CD4-positive, alpha-beta T cell treated with Interleukin-4 for 1 hour (primary cell): ENCODE measurements around the gene TSPAN9.
A peak's percentile ranks its signal among the peaks of the same experiment; 100 is the strongest.

Source experiments
- DNase-seq, 2 donors: peaks; one replicate each; pipeline ENCODE4 v3.0.0-alpha.2; 2020 to 2022

TSPAN9 gene

GRCh38 chr12:3128498-3129293, 51.5 kb downstream of the TSPAN9 start:
- no peak for DNase-seq

DNA sequence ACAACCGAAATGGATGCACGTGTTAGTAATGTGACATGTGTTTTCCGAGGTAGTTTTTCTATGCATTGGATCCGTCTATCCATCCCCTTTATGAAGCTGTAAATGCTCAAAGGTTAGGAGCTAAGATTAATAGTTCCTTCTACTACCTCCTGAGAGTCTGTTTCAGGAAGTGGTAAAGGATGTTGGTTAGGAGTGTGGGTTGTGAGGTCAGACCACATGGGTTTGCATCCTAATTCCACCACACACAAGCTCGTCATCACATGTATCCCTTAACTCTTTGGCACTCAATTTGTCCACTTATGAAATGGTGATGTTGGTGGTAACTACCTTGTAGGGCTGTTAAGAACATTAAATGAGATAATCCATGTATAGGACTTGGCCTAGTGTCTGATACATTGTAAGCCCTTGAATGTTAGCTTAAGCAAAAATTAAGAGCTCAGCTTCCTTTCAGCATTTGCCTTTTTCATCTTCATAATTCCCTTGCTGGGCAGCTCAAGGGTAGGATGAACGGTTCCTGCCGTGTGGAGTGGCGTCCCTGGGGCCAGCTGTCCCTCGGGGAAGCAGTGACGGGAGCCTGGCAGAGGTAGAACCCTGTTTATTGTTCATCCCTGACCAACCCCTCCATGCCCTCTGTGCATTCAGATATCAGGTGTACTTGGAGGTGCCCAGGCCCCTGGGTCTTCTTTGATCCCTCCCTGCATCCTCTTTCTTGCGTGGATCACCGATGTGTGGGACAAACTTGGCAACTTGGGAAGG, 52.3 kb downstream of the TSPAN9 start:
- DNase-seq = peak in 1 of 2 donors; percentile 25

- DNase-seq = no peak
Observed at GRCh38 chr12:3130057-3130830, 53.1 kb downstream of the TSPAN9 start.

GRCh38 chr12:3131129-3131528, 54.0 kb downstream of the TSPAN9 start:
- no peak for DNase-seq

DNA sequence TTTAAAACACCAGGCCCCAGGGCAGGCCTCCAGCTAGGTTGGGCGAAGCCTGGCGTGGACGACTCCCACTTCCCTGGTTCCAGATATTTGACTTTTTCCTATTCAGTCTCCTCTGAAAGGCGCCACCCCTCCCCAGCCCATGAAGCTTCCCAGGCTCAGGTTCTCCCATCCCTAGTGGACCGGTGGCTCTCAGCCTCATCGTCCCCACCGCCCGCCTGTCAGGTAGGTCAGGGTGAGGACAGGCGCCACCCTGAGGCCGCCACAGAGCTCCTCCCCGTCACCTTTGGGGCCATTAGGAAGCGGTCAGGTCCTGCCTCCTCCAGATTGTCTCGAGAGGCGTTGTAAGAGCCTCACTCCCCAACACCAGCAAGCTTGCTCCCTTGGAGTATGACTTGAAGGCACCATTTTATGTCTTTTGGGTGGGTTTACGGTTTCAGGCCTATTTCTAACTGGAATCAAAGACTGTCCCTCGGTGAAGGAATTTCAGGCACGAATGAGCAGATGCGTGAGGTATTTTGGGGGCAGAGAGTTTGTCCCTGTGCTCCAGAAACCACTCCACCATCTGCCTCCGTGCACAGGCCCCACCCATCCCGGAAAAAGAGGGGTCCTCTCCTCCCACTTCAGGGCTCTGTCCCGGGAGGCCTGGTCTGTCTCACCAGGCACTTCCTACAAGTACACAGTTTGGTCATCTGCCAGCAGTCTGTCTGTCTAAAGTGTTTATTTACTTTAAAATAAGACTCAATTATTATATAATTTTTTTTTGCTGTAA, 55.6 kb downstream of the TSPAN9 start:
- no peak for DNase-seq

DNA sequence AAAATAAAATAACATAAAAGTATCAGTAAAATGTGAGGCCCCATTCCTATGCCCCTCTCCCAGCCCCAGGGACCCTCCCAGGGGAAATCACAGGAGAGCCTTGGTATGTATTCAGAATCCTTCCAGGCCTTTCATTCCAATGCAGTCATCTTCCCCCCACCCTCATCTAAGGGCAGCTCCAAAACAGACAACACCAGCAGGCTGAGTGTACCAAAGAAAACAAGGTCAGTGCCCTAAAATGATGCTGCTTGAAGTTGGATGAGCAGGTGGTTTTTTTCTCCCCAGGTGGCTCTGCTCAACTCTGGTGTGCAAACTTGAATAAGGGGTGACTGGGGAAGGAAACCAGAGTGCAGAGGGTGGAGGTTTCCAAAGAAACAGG, 56.2 kb downstream of the TSPAN9 start:
- no peak for DNase-seq

- DNase-seq = no peak
Observed at GRCh38 chr12:3134126-3134525, 56.9 kb downstream of the TSPAN9 start.

DNA sequence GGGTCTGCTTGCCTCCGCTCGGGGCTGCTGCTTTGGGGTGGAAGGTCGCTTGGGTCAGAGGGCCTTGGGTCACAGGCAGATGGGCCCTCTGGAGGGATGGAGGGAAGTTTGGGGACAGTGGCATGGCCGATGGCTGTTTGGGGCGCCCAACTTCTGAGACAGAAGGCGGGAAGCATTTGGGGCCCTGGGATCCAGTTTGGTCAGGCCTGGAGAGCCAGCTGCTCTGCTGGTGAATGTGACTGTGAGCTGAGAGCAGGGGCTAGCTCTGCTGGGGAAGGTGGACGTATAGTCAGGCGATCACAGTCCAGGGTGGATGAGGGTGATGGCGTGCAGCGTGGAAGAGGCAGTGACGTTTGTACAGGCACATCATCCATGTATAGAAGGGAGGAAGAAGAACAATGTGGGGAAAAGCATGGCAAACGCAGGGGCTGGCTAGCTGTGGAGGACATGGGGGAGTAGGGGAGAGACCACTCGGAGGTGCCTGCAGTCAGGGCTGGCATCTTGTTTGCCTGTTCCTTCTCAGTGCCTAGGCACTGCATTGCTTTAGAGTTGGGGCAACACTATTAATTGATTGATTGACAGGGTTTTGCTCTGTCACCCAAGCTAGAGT, 57.5 kb downstream of the TSPAN9 start:
- DNase-seq = no peak

GRCh38 chr12:3135522-3136461, 58.6 kb downstream of the TSPAN9 start:
- peak; percentile 27 to 51 for DNase-seq

- DNase-seq = no peak
Observed at GRCh38 chr12:3136641-3137267, 59.6 kb downstream of the TSPAN9 start.

DNA sequence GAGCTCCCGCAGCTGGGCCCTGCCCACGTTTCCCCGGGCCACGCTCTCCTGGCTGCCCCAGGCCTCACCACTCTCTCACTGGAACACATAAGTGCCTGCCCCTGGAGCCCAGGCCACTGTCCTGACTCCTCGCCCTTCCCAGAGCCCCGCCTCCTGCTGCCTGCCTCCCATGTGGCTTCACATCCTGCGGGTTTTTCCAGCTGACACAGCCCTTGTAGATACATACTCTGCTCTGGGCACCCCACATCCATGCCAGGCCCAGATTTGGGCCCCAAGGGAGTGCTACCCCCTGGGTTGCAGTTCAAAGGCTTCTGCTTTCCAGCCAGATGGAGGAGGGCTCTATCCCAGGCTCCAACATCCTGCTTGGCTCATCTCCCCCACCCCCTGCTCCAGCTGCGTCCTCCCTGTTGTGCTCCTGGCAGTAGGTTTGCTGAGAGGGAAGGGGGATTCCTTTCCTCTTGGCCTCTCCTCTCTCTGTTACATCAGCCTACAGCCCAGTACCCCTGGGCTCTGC, 60.1 kb downstream of the TSPAN9 start:
- no peak for DNase-seq

DNA sequence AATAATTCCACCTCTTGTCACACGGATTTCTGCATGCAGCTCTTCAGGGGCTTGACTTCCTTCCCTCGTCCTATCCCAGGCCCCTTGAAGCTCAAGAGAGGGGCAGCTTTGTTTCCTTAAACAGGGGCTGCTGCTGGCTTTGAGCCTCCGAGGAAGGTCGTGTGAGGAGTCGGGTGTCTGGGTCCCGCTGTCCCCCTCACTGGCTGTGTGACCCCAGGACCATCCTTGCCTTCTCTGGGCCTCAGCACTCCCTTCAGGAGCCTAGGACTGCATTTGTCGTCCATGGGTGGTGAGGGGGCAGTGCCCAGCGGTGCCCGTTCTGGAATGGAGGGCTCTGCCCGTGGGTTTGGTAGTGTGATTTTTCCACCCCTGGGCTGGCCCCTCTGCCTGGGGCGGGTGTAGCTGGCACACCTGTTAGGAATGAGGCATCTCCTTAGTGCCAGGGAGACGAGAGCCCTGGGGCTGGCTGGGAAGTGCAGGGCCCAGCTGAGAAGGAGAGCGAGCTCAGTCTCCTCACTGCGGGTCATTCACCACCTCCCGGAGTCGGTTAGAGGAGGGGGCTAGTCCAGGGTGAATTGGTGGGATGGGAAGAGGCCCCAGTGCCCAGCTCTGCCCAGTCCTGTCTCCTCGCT, 60.8 kb downstream of the TSPAN9 start:
- DNase-seq = no peak

DNA sequence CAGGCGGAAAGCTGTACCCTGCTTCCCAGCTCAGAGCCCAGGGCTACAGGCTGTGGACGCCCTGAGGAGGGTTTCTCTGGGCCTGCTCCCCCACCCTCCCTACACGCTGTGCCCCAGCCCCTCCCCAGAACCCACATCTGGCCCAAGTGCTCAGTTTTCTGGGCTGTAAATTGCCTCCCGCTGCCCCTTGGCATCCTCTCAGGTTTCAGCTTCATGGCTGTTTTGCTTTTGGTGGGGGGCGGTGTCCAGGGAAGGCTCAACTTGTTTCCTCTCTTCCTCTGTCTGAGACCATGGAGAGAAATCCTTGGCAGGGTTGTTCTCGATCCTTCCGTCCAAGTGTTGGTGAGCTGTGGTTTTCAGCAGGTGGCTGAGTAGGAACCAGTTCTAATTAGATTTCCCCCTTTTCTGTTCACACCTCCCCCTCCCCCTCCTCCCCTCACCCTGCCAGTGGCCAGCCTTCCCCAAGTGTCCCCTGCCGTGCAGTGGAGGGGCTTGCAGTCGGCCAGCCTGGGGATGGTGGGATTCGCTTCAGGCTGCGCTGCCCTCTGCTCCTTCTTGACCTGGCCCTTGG, 61.8 kb downstream of the TSPAN9 start:
- DNase-seq = no peak

- no peak for DNase-seq
Observed at GRCh38 chr12:3139760-3140159, 62.6 kb downstream of the TSPAN9 start.

DNA sequence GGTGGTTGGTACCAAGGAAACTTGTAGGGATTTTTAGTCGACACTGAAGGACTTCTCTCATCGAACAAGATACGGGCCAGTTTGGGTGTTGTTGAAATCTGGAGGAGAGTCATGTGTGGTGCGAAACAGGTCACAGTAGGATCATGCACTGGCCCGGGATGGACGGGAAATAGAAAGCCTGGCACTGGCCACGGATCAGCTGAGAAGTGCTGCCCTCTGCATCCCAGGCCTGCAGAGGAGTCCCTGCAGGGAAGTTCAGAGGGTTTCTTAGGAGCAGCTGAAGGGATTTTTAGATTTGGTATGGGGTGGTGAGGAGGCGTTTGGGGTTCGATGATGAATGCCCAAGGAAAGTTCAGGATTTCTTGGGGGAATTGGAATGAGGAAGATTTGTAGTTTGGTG, 63.1 kb downstream of the TSPAN9 start:
- no peak for DNase-seq

DNA sequence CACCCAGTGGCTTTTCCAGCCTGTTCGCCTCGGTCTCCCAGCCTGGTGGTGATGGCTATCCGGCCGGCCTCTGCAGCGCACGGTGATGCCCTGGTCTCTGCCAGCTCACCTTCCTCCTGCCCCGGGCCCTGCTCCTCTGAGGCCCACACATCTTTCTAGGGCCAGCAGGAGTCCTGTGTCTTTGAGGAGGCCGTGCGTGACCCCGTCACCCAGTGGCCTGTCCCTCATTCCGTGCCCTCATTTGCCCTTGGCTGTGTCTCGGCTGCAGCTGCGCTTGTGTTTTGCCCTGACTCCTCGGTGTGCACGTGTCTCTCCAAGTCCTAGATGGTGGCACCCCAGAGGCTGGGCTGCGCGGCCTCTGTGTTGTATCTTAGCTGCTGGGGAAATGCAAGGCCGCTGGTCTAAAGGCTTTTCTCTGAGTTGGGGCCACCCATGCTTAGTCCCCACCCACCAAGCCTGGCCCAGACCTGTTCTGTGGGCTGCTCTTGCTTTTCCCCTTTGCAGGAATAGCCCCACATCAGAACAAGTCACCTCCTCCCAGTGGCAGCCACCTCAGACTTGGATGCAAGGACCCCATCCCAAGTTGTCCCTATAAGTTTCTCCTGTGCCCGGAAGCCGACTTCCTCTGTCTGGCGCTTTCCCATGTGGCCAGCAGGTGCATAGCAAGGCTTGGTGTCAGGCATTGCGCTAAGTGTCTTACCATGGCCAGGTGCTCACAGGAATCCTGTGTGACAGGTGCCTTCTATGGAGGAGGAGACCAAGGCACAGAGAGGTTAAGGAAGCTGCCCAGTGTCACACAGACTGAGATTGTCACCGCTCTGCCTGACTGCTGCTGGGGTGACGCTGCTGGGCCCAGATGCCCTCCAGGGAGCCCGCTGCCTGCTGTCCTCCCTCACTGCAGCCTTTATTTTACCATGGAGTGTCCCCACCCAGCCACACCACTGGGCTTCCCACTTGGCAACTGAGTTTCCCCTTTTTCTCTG, 64.5 kb downstream of the TSPAN9 start:
- no peak for DNase-seq

DNA sequence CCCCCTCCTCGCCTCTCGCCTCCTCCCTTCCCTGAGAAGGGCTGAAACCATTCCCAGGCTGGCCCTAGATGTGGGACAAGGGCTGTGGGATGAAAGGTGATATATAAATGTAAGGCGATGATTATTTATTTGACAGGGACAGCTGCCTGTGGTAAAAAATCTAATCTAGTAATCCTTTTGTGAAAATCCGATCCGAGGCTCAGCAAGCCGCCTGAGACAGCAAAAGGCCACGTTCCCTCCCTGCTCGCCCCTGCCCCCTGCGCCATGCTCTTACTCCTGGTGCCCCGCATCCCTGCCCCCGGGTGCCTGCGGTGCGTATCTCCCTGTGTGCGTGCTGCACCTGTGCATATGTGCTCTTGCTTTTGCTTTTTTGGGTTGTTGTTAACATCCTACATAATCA, 65.2 kb downstream of the TSPAN9 start:
- DNase-seq = no peak

DNA sequence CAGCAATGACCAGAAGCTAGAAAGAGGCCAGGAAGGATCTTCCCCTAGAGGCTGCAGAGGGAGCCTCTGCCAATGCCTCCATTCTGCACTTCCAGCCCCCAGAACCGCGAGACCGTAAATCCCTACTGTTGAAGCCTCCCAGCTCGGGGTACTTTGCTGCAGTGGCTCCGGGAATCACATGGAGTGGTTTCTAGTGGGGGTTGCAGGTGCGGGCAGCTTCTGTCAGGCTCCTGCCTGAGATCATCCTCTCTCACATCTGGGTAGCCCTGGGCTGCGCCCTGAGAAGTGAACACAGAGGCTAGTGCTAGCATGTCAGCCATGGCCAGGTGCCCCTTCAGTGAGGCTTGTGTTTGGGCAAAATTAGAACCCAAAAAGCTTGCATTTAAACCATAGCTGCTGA, 67.3 kb downstream of the TSPAN9 start:
- no peak for DNase-seq
